K562 (cell line): Measurements from ENCODE around the gene NAGLU. TPM values are rescaled to one million over a fixed set of nuclear protein-coding genes. Genes with fewer than 3 reads are reported as not detected.

ENCODE experiments used
- CAMTA2 ChIP-seq: fragments of 250-450 bp; sonication (Bioruptor Pico); conservative IDR thresholded peaks from 2 replicates; pipeline ENCODE4 v1.5.1; 2022
- CTBP1 ChIP-seq: fragments of 450-650 bp; IDR thresholded peaks from 2 replicates; pipeline ENCODE4 v1.6.1; 2016; ENCODE audit warnings: borderline replicate concordance
- DDX20 ChIP-seq: fragments of 450-650 bp; IDR thresholded peaks from 2 replicates; pipeline ENCODE4 v1.6.1; 2016; ENCODE audit warnings: missing genetic modification characterization, low read depth, mild to moderate bottlenecking, missing compliant biosample characterization, moderate library complexity
- ERF ChIP-seq: fragments of 450-650 bp; formaldehyde crosslinking; IDR thresholded peaks from 2 replicates; pipeline ENCODE4 v1.4.0; 2020; ENCODE audit warnings: mild to moderate bottlenecking, mixed read lengths
- GMEB1 ChIP-seq: fragments of 250-450 bp; sonication (Bioruptor Pico); IDR thresholded peaks from 2 replicates; pipeline ENCODE4 v1.4.0; 2020; ENCODE audit warnings: mild to moderate bottlenecking
- KDM1A ChIP-seq, 2 experiments: fragments of 450-650 bp; IDR thresholded peaks; 2 replicates each; pipeline ENCODE4 v1.6.1; 2016; ENCODE audit warnings: mild to moderate bottlenecking in 2 of 2
- KLF16 ChIP-seq: IDR thresholded peaks from 2 replicates; pipeline ENCODE4 v1.6.1; 2016; ENCODE audit warnings: antibody characterized with exemption
- MEF2D ChIP-seq: conservative IDR thresholded peaks from 2 replicates; pipeline ENCODE4 v1.6.1; 2016; ENCODE audit warnings: low read depth, missing genetic modification characterization, missing compliant biosample characterization
- PPARD ChIP-seq: fragments of 250-450 bp; sonication (Bioruptor Pico); IDR thresholded peaks from 2 replicates; pipeline ENCODE4 v1.8.0; 2022; ENCODE audit warnings: inconsistent platforms, mild to moderate bottlenecking, moderate library complexity
- SP2 ChIP-seq: IDR thresholded peaks from 2 replicates; pipeline ENCODE4 v1.6.1; 2011; ENCODE audit warnings: mild to moderate bottlenecking, low read depth, low read length, moderate library complexity; ENCODE audit not compliant: poor library complexity, severe bottlenecking; ENCODE audit errors: extremely low read depth
- SRF ChIP-seq, 2 experiments: fragments of 250-450, 450-650 bp in 1 of 2; sonication (Bioruptor Pico) in 1 of 2; sonication (generic) in 1 of 2; formaldehyde crosslinking; IDR thresholded peaks; 2 replicates each; pipeline versions ENCODE4 v1.5.0 to v1.5.1; 2020 to 2022; ENCODE audit warnings: mild to moderate bottlenecking in 1 of 2, missing genetic modification reagents in 1 of 2
- TEAD2 ChIP-seq: fragments of 450-650 bp; IDR thresholded peaks from 2 replicates; pipeline ENCODE4 v1.6.1; 2016; ENCODE audit warnings: missing genetic modification characterization, control low read depth, missing compliant biosample characterization
- ZNF263 ChIP-seq: sonication (generic); formaldehyde crosslinking; IDR thresholded peaks from 2 replicates; pipeline ENCODE4 v1.8.0; 2022; ENCODE audit warnings: mild to moderate bottlenecking, missing genetic modification reagents, borderline replicate concordance
- ZNF395 ChIP-seq: fragments of 200-800 bp; sonication (Bioruptor generic); IDR thresholded peaks from 2 replicates; pipeline ENCODE4 v1.6.1; 2017; ENCODE audit warnings: missing genetic modification characterization, missing compliant biosample characterization
- ZNF449 ChIP-seq: fragments of 250-450 bp; sonication (Bioruptor Pico); IDR thresholded peaks from 2 replicates; pipeline ENCODE4 v1.8.0; 2022; ENCODE audit warnings: moderate library complexity, mild to moderate bottlenecking, inconsistent platforms
- ZNF561 ChIP-seq: fragments of 450-650 bp; formaldehyde crosslinking; conservative IDR thresholded peaks from 2 replicates; pipeline ENCODE4 v1.4.0; 2020; ENCODE audit warnings: mild to moderate bottlenecking, moderate library complexity
- ZNF639 ChIP-seq, 2 experiments: fragments of 200-800 bp in 1 of 2; sonication (Bioruptor generic) in 1 of 2; sonication (generic) in 1 of 2; formaldehyde crosslinking in 1 of 2; IDR thresholded peaks in 1 of 2; conservative IDR thresholded peaks in 1 of 2; 2 replicates each; pipeline versions ENCODE4 v1.5.0 to v1.6.1; 2016 to 2020; ENCODE audit warnings: missing compliant biosample characterization in 1 of 2, missing genetic modification characterization in 1 of 2, missing genetic modification reagents in 1 of 2
- ZNF695 ChIP-seq: fragments of 450-650 bp; formaldehyde crosslinking; IDR thresholded peaks from 2 replicates; pipeline ENCODE4 v1.4.0; 2020; ENCODE audit warnings: mild to moderate bottlenecking, moderate library complexity
- ZNF780A ChIP-seq: fragments of 250-450 bp; sonication (Bioruptor Pico); IDR thresholded peaks from 2 replicates; pipeline ENCODE4 v1.5.0; 2021; ENCODE audit warnings: mild to moderate bottlenecking
- ZSCAN32 ChIP-seq: fragments of 450-650 bp; formaldehyde crosslinking; IDR thresholded peaks from 2 replicates; pipeline ENCODE4 v1.4.0; 2020; ENCODE audit warnings: mild to moderate bottlenecking, moderate library complexity
- polyA plus RNA-seq, 8 experiments: library from polyadenylated mRNA; depleted of rRNA in 4 of 8; stranded (reverse) in 5 of 8; unstranded in 3 of 8; fragments of >200 nt; fragmentation: Nextera tagmentation in 2 of 8; fragmentation: Illumina TruSeq in 1 of 8; extraction: Ambion mirVana in 2 of 8; extraction: Trizol in 1 of 8; gene quantifications; 2 replicates each; pipeline versions ENCODE4 v1.2.1 to v1.2.3, GENCODE V29; 2011 to 2014; ENCODE audit warnings: inconsistent platforms in 1 of 8, missing spikeins in 1 of 8
- total RNA-seq, 7 experiments: library from RNA; depleted of rRNA in 6 of 7; stranded (reverse); fragments of >200 nt in 6 of 7; fragmentation: Illumina TruSeq in 2 of 7; extraction: Trizol in 2 of 7; gene quantifications; 2 replicates each; pipeline versions ENCODE4 v1.2.1 to v1.2.3, GENCODE V29; 2011 to 2021; ENCODE audit warnings: low replicate concordance in 1 of 7

NAGLU gene
- total and polyA plus RNA-seq, 9 of the 15 experiments (the other 6 are each of a cell fraction or from before 2014, with no cell fraction given), result 0.04 to 21.5 (median 8.5) TPM

- TF ChIP-seq ZNF449 (CRISPR knock-in tag) (peak; percentile 96), ERF (CRISPR knock-in tag) (peak; percentile 96), MEF2D (tag) (peak; percentile 93), ZNF395 (CRISPR knock-in tag) (peak; percentile 99), CAMTA2 (peak; percentile 90; the same call in 1 of the 2 replicates), SP2 (no peak), GMEB1 (CRISPR knock-in tag) (peak; percentile 51), SRF (CRISPR knock-in tag; IDR thresholded peaks at IDR 0.05) (peak in 1 of 2 experiments; percentile 59; a peak in 1 of 4 replicates), KDM1A (IDR thresholded peaks at IDR 0.05) (peak in 1 of 2 experiments; percentile 41; a peak in 1 of 4 replicates), ZNF263 (CRISPR knock-in tag) (no peak), DDX20 (peak; percentile 90), ZNF561 (CRISPR knock-in tag) (peak; percentile 41; the same call in 1 of the 2 replicates), TEAD2 (tag) (peak; percentile 90), PPARD (CRISPR knock-in tag) (0 out of 2 replicates have a peak, but pooled peaks have one; percentile 47), KLF16 (peak; percentile 19; the same call in 1 of the 2 replicates), ZNF780A (CRISPR knock-in tag) (peak; percentile 82; the same call in 1 of the 2 replicates), CTBP1 (peak; percentile 13; the same call in 1 of the 2 replicates), ZNF695 (peak; percentile 90; the same call in 1 of the 2 replicates), ZSCAN32 (CRISPR knock-in tag) (peak; percentile 47; the same call in 1 of the 2 replicates), ZNF639 (CRISPR knock-in tag; conservative IDR thresholded peaks at IDR 0.05 in 1 of 2, IDR thresholded peaks at IDR 0.05 in 1 of 2) (peak in 1 of 2 experiments; percentile 96; a peak in 2 of 4 replicates)
These were observed 640 bp upstream of the NAGLU start (continued) for GRCh38 chr17:42535155-42536047.
